H9 (cell line): ENCODE data around the gene PRUNE2. TPM values are rescaled to one million over a fixed set of nuclear protein-coding genes. Genes with fewer than 3 reads are reported as not detected.

Experiments used
- DNase-seq: peaks from one replicate; pipeline ENCODE4 v3.0.0-alpha.2; 2017
- H2AFZ ChIP-seq: one replicate; pipeline ENCODE4 v1.6.1; 2013; ENCODE audit warnings: mild to moderate bottlenecking, low read length, control low read depth, moderate library complexity
- H2AK5ac ChIP-seq: 2 replicates; pipeline ENCODE4 v1.6.1; 2013; ENCODE audit warnings: low read length, control low read depth, mixed read lengths; ENCODE audit not compliant: insufficient read length
- H2BK120ac ChIP-seq: one replicate; pipeline ENCODE4 v1.6.1; 2013; ENCODE audit warnings: low read depth, mild to moderate bottlenecking, low read length, control low read depth, inconsistent platforms; ENCODE audit not compliant: poor library complexity, severe bottlenecking
- H2BK12ac ChIP-seq: 2 replicates; pipeline ENCODE4 v1.6.1; 2013; ENCODE audit warnings: low read length, control low read depth, mixed read lengths, low read depth; ENCODE audit not compliant: insufficient read length
- H2BK15ac ChIP-seq: 2 replicates; pipeline ENCODE4 v1.6.1; 2013; ENCODE audit warnings: low read depth, low read length, control low read depth
- H2BK20ac ChIP-seq: one replicate; pipeline ENCODE4 v1.6.1; 2013; ENCODE audit warnings: low read depth, mild to moderate bottlenecking, low read length, control low read depth, inconsistent platforms; ENCODE audit not compliant: poor library complexity, severe bottlenecking
- H2BK5ac ChIP-seq: 2 replicates; pipeline ENCODE4 v1.6.1; 2013; ENCODE audit warnings: low read length, control low read depth, mixed read lengths; ENCODE audit not compliant: insufficient read length
- H3K14ac ChIP-seq: 2 replicates; pipeline ENCODE4 v1.6.1; 2013; ENCODE audit warnings: low read length, control low read depth; ENCODE audit not compliant: insufficient read depth
- H3K18ac ChIP-seq: 2 replicates; pipeline ENCODE4 v1.6.1; 2013; ENCODE audit warnings: low read depth, mild to moderate bottlenecking, mixed read lengths, low read length, control low read depth; ENCODE audit not compliant: insufficient read length
- H3K23ac ChIP-seq: 2 replicates; pipeline ENCODE4 v1.6.1; 2013; ENCODE audit warnings: low read length, control low read depth, mixed read lengths, low read depth; ENCODE audit not compliant: insufficient read length
- H3K23me2 ChIP-seq: 2 replicates; pipeline ENCODE4 v1.6.1; 2013; ENCODE audit warnings: low read depth, mild to moderate bottlenecking, mixed read lengths, low read length, control low read depth; ENCODE audit not compliant: insufficient read length, poor library complexity, severe bottlenecking
- H3K27ac ChIP-seq: 2 replicates; pipeline ENCODE4 v1.5.1; 2013; ENCODE audit warnings: low read length, control low read depth, mixed read lengths, low read depth; ENCODE audit not compliant: insufficient read length
- H3K27me3 ChIP-seq: 2 replicates; pipeline ENCODE4 v1.6.1; 2013; ENCODE audit warnings: low read length, control low read depth, inconsistent platforms; ENCODE audit not compliant: insufficient read depth
- H3K4ac ChIP-seq: 2 replicates; pipeline ENCODE4 v1.6.1; 2013; ENCODE audit warnings: low read depth, mild to moderate bottlenecking, control low read depth, inconsistent platforms, low read length, moderate library complexity
- H3K4me1 ChIP-seq: 2 replicates; pipeline ENCODE4 v1.6.1; 2013; ENCODE audit warnings: low read length, control low read depth, inconsistent platforms; ENCODE audit not compliant: insufficient read depth
- H3K4me2 ChIP-seq: 2 replicates; pipeline ENCODE4 v1.6.1; 2013; ENCODE audit warnings: low read length, control low read depth, mixed read lengths; ENCODE audit not compliant: insufficient read length, insufficient read depth
- H3K56ac ChIP-seq: 2 replicates; pipeline ENCODE4 v1.6.1; 2013; ENCODE audit warnings: low read depth, mild to moderate bottlenecking, mixed read lengths, low read length, control low read depth; ENCODE audit not compliant: insufficient read length
- H3K79me1 ChIP-seq: 2 replicates; pipeline ENCODE4 v1.6.1; 2013; ENCODE audit warnings: low read depth, mild to moderate bottlenecking, moderate library complexity, low read length, control low read depth, inconsistent platforms; ENCODE audit not compliant: insufficient read depth, poor library complexity, severe bottlenecking
- H3K79me2 ChIP-seq: 2 replicates; pipeline ENCODE4 v1.6.1; 2013; ENCODE audit warnings: low read length, control low read depth, inconsistent platforms; ENCODE audit not compliant: insufficient read depth
- H3K9ac ChIP-seq: 2 replicates; pipeline ENCODE4 v1.6.1; 2013; ENCODE audit warnings: low read length, control low read depth, mixed read lengths; ENCODE audit not compliant: insufficient read length; ENCODE audit errors: extremely low read depth
- H3K9me3 ChIP-seq: one replicate; pipeline ENCODE4 v1.6.1; 2013; ENCODE audit warnings: low read depth, low read length, inconsistent platforms; ENCODE audit not compliant: control insufficient read depth
- H3T11ph ChIP-seq: one replicate; pipeline ENCODE4 v1.6.1; 2013; ENCODE audit warnings: mild to moderate bottlenecking, low read length, control low read depth, inconsistent platforms
- H4K20me1 ChIP-seq: one replicate; pipeline ENCODE4 v1.6.1; 2013; ENCODE audit not compliant: control insufficient read depth, insufficient read length, insufficient read depth
- H4K5ac ChIP-seq: 2 replicates; pipeline ENCODE4 v1.6.1; 2013; ENCODE audit warnings: low read depth, mild to moderate bottlenecking, mixed read lengths, low read length, control low read depth; ENCODE audit not compliant: insufficient read length
- H4K8ac ChIP-seq: replicated peaks from 2 replicates; pipeline ENCODE4 v1.6.1; 2013; ENCODE audit warnings: low read length, control low read depth, mixed read lengths, low read depth; ENCODE audit not compliant: insufficient read length
- H4K91ac ChIP-seq: 2 replicates; pipeline ENCODE4 v1.6.1; 2013; ENCODE audit warnings: low read depth, mild to moderate bottlenecking, moderate library complexity, mixed read lengths, low read length, control low read depth; ENCODE audit not compliant: insufficient read length
- H3K27ac Mint-ChIP-seq, 3 experiments: 2 replicates in 2 of 3; 3 replicates in 1 of 3; pipeline ENCODE4 v1.8.0; 2020 to 2021; ENCODE audit warnings: mixed read lengths in 3 of 3, mild to moderate bottlenecking in 1 of 3, moderate library complexity in 1 of 3
- H3K27me3 Mint-ChIP-seq: 2 replicates; pipeline ENCODE4 v1.8.0; 2021; ENCODE audit warnings: low read depth, mild to moderate bottlenecking, moderate library complexity, mixed read lengths
- H3K36me3 Mint-ChIP-seq, 3 experiments: 2 replicates in 2 of 3; 3 replicates in 1 of 3; pipeline ENCODE4 v1.8.0; 2020 to 2021; ENCODE audit warnings: low read depth in 3 of 3, mixed read lengths in 3 of 3; ENCODE audit not compliant: insufficient read depth in 1 of 3
- H3K4me1 Mint-ChIP-seq, 2 experiments: 2 replicates each; pipeline ENCODE4 v1.8.0; 2020; ENCODE audit warnings: mixed read lengths in 2 of 2
- H3K4me3 Mint-ChIP-seq, 2 experiments: 2 replicates in 1 of 2; 3 replicates in 1 of 2; pipeline ENCODE4 v1.8.0; 2020 to 2021; ENCODE audit warnings: mild to moderate bottlenecking in 2 of 2, mixed read lengths in 2 of 2, moderate library complexity in 1 of 2
- H3K9me3 Mint-ChIP-seq, 2 experiments: 2 replicates in 1 of 2; 3 replicates in 1 of 2; pipeline ENCODE4 v1.8.0; 2020; ENCODE audit warnings: mild to moderate bottlenecking in 2 of 2, mixed read lengths in 2 of 2, moderate library complexity in 1 of 2
- CTCF ChIP-seq: fragments of 200-600 bp; sonication (generic); conservative IDR thresholded peaks from 3 replicates; pipeline ENCODE4 v1.8.0; 2021; ENCODE audit warnings: antibody characterized with exemption, mild to moderate bottlenecking
- WGBS: extraction: QIAGEN DNeasy Blood & Tissue Kit; methylation state at CpG from one replicate; pipeline ENCODE4 v1.1.7; 2013; ENCODE audit warnings: missing lambda C conversion rate, low lambda C conversion rate, mixed read lengths; ENCODE audit not compliant: insufficient read length; ENCODE audit errors: extremely low coverage; 5-methylcytosine and 5-hydroxymethylcytosine counted together
- total RNA-seq: library from RNA; stranded (reverse); gene quantifications from 2 replicates; pipeline ENCODE4 v1.2.1, GENCODE V29; 2021

Gene PRUNE2
- total RNA-seq, 1 experiment from 2014 or later = 12.1 TPM

DNA sequence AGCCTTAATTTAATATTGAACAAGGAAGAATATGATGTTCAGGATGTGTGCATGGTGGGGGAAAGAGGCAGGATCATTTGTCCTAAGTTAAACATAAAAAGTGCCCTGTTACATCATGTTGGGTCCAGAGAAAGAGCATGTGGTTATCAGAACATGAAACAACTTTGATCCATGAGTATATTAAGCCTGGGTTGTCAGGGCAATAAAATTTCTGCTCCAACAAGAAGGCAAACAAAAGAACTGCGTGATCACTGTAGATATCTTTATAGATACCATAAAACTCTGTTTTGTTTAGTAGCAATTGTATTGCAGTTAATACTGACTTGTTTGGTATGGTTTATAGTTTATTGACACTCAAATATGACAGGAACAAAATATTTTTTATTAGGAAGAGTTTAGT lies 106.4 kb downstream of the PRUNE2 start:
- no peak overlapping the region for H2BK20ac ChIP-seq
- H3K79me1 ChIP-seq = no peaks in the 10 kb centered on the region
- H3K4me1 ChIP-seq = peaks cover 8% of the 10 kb centered on the region; the same call in 1 of the 2 replicates
- no peak for TF ChIP-seq CTCF
- no peak overlapping the region for H3K4ac ChIP-seq
- H3K9me3 ChIP-seq = no peaks in the 10 kb centered on the region
- no peak overlapping the region for H2AK5ac ChIP-seq
- no peak overlapping the region for H3K14ac ChIP-seq
- no peaks in the 10 kb centered on the region for H3K79me2 ChIP-seq
- peaks cover 18% of the 10 kb centered on the region in 2 experiments for H3K4me1 Mint-ChIP-seq
- no peaks in the 10 kb centered on the region for H4K20me1 ChIP-seq
- H3K4me2 ChIP-seq = no peak overlapping the region
- no peak for DNase-seq
- WGBS = no CpG with 5 or more reads among the region's 1 CpG
- no peak overlapping the region for H2BK12ac ChIP-seq
- H3K27me3 Mint-ChIP-seq = no peaks in the 10 kb centered on the region
- H3K27ac ChIP-seq = no peak overlapping the region
- H3K56ac ChIP-seq = no peak overlapping the region
- no peaks in the 10 kb centered on the region for H3K9me3 Mint-ChIP-seq
- no peak overlapping the region for H4K8ac ChIP-seq
- H3K23me2 ChIP-seq = no peaks in the 10 kb centered on the region
- H4K91ac ChIP-seq = no peak overlapping the region
- no peak overlapping the region for H2AFZ ChIP-seq
- H2BK5ac ChIP-seq = no peak overlapping the region
- H3K18ac ChIP-seq = no peak overlapping the region
- no peak overlapping the region for H3K4me3 Mint-ChIP-seq
- H4K5ac ChIP-seq = no peak overlapping the region
- H3K9ac ChIP-seq = no peak overlapping the region
- no peak overlapping the region for H2BK120ac ChIP-seq
- no peak overlapping the region for H3K23ac ChIP-seq
- no peak overlapping the region for H2BK15ac ChIP-seq
- no peak overlapping the region for H3K27ac Mint-ChIP-seq
- H3T11ph ChIP-seq = no peak overlapping the region
- H3K27me3 ChIP-seq = no peaks in the 10 kb centered on the region
- no peaks in the 10 kb centered on the region for H3K36me3 Mint-ChIP-seq
